Right lobe of liver (tissue), 4 donors: ENCODE data around the gene FREY1.

Source experiments
- CTCF ChIP-seq, 4 donors: fragments of 200-600 bp in 3 of 4; fragments of 450-650 bp in 1 of 4; IDR thresholded peaks; one replicate each; pipeline versions ENCODE4 v1.5.1 to v1.8.0; 2016 to 2022; ENCODE audit warnings: antibody characterized with exemption in 4 of 4, mild to moderate bottlenecking in 2 of 4
- POLR2A ChIP-seq: fragments of 450-650 bp; IDR thresholded peaks from one replicate; pipeline ENCODE4 v1.6.1; 2017; ENCODE audit warnings: antibody characterized with exemption, mild to moderate bottlenecking
- donor health status: DM: no; HTN: no; CAD: no.
- donor health status: DM: no; HTN: no; CAD: no.
- donor health status: DM: no; HTN: yes; CAD: no.

- TF ChIP-seq CTCF (IDR thresholded peaks at IDR 0.05) (no peak), POLR2A (no peak)
Measured at GRCh38 chr11:45906965-45907611, at the start of gene FREY1.
